Suppressor macrophage (primary cell): ENCODE data around the gene MRPS15.
A peak's percentile ranks its signal among the peaks of the same experiment; 100 is the strongest.
"Not testable (repeated sequence)": the region's sequence is repeated elsewhere in the genome, so short reads cannot be mapped to it uniquely, and the experiment has no call there.

ENCODE experiments used
- DNase-seq, 4 experiments: peaks; one replicate each; pipeline ENCODE4 v3.0.0-alpha.2; 2020 to 2022
- total RNA-seq, 17 experiments: gene quantifications; one replicate each; lab custom pipeline; 2026; ENCODE audit warnings: mixed read lengths in 6 of 17, inconsistent platforms in 3 of 17; lab: John Stamatoyannopoulos, UW

The MRPS15 gene
- 24.5 to 70.0 (median 43.2) reads per million in 17 experiments for total RNA-seq

DNA sequence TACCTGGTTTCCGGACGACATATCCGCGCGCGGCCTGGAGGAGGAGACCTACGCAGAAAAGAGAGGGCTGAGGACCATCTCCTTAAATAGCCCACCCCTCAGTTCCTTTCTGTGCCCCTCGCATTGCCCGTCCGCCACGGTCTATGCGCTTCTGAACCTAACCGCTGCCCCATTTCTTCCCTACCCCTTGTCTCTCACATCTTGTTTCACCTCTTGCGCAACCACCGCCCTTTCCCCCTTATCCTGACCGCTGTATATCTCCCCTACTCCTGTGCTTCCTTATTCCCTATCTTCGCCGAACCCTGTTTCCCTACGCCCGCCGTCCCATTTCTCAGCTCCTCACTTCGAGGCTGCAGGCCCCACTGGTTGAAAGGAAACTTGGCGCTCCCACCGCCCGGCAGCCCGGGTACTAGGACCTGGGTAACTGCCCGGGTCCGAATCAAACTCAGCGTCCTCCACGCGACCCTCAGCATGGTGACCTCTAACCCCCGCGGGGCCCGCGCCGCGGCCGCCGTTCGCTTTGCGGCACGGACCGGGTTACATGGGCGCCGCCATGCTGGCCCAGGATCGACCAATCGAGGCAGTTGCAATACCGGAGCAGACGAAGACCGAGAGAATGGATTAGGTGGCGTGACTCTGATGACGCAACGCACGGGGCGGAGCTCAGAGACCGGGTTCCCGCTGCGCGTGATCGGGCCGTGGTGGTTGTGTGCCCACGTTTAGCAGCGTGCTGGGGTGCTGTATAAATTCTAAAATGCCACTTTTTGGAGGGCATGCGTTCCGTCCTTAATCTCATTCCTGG is at the start of gene MRPS15:
Gene MRPS15 (minus strand): TSS at position 582 of the 802 bp plus-strand sequence. CDS start 109 bp downstream, at position 473.
- DNase-seq: peak; percentile 99

DNA sequence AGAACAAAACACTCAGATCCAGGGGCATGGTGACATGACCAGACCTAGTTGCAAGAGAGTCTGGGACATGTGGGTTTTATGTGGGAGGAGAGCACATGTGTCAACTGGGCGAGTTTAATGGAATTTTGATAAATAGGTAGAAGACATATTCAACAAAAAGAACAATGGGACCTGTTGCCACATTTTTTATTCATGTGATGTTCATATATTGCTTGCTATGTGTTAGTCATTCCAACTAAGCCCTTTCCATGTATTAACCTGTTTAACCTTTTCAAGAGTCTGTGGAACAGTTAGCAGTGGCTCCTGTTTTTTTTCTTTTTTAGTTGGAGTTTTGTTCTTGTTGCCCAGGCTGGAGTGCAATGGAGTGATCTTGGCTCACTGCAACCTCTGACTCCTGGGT is 48.7 kb upstream of the MRPS15 start:
- DNase-seq: no peak

DNA sequence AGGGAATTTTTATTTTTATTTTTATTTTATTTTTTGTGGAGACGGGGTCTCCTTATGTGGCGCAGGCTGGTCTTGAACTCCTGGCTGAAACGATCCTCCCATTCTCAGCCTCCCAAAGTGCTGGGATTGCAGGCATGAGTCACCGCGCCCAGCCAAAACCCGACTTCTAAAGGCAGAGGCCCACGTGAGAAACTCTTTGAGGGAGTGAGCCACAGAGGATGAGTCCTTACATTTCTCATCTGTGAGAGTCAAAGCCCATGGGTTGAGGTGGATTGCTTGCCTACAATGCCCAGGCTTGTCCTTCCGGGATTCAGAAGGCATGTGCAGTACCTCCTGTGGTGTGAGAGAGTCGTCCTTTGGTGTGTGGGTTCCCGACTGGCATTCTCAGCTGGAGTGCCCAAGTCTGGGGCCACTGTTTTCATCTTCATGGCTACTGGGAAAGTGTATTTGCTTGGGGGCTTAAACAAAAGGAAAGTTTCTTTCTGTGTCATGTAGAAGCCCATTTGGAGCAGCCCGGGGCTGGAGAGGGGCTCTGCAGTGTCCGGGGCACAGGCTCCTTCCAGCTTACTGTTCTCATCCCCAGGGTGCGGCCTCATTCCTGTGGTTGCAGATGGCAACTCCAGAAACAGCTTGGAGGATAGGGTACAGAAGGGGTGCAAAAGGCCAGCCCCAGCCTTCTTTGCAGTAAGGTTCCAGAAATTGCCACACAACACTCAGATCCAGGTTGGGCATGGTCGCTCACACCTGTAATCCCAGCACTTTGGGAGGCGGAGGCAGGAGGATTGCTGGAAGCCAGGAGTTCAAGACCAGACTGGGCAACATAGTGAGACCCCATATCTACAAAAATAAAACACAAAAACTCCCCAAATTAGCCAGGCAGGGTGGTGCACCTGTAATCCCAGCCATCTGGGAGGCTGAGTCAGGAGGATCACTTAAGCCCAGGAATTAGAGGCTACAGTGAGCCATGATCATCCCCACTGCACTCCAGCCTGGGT is 47.9 kb upstream of the MRPS15 start:
- DNase-seq: no peak

DNA sequence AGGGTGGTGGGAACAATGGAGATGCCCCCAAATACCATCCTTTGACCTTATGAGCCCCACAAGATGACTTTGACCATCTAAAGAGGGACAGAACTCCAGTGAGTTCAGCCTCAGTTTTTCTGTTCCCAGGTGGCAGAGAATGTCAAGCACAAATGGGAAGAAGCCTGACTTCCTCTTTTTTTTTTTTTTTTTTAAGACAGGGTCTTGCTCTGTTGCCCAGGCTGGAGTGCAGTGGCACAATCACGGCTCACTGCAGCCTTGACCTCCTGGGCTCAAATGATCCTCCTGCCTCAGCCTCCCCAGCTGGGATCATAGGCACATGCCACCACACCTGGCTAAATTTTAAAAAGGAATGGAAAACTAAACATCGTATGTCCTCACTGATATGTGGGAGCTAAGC is 47.0 kb upstream of the MRPS15 start:
- DNase-seq: peak in 1 of 4 experiments; percentile 15

DNA sequence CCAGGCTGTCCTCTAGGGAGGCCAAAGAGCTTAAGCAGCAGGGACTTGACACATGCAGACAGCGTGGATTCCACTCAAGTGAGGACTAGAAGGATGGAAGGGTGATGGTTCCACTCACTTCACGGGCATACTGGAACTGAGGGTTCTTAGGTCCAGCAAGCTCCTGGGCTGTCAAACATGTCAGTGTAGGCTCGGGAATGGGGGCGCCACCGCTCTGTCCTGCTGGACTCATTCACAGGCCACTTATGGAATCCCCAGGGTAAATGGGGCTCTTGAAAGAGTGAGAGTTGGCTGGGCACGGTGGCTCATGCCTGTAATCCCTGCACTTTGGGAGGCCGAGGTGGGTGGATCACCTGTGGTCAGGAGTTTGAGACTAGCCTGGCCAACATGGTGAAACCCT is 46.2 kb upstream of the MRPS15 start:
- DNase-seq: no peak

DNA sequence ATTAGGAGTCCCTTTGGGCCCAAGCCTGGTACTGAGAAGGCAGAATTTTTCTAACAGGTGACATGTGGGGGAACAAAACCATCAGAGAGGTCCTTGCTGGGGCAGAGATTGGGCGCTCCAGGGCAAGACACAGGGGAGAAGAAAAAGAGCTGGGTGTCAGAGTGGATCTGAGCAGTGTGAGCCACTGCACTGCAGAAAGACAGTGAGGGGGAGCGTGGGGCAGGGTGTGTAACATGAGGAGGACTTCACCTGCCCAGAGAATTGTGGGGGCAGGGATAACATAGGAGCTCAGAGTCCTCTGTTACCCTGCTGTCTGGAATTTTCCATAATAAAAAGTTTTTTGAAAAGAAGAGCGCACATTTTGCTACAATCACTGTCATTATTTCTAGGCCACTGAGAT is 44.1 kb upstream of the MRPS15 start:
- DNase-seq: no peak

DNA sequence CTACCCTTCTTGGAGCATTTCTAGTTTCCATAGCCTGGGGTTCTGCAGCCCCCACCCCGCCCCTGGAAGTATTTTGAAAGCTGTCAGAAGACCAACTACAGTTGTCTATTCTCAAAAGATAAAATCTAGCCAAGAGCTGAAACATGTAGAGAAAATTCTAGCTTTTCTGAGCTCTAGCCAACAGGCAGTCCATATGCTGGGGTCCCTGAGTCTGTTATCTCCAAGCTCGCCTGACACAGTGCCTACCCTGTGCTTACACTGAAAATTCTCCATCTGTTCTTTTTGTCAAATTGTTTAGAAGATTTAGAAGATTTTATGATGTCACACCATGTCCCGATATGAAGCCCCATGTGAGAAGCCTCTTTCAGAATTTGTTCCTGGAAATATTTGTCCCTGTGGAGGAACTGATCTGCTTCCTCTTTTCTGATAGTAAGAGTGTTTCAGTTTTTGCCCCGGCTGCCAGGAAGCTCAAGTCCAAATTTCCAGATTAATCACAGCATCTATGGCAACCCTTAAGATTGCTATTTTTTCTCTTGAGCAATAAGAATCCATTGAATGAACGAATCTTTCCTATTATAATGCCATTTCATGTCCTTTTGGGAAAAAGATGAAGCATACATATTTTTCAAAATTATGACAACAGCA is 42.2 kb upstream of the MRPS15 start:
- peak in 1 of 4 experiments; percentile 16 for DNase-seq

DNA sequence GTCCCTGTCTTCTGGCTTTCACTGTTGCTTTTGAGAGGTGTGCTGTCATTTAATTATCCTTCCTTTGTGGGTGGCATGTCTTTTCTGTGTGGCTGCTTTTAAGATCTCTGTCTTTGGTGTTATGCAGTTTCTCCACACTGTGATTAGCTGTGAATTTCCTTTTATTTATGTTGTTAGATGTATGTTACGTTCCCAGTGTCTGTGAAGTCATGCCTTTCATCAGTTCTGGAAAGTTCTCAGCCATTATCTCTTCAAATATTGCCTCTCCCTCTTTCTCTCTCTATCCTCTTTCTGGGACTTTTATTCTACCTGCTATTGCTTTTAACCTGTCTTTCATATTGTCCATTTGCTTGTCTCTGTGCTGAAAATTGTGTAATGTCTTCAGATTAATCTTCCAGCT is 39.5 kb upstream of the MRPS15 start:
- DNase-seq: no peak

DNA sequence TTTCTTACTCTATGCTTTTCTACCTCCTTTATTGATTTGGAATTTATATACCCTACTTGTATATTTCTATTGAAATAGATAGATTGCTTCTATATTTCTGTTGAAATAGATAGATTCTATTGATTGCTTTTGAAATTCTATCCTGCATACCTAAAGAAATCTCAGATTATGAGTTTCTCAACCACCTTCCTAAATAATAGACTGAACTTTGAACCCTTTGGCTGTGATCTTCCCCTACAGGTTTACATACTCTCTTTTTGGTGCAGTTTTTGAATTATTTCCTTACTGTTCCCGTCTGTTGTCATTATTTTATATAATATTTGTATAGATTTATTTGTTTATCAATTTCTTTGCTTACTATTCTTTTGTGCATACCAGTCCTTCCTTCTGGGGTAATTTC is 39.0 kb upstream of the MRPS15 start:
- DNase-seq: no peak

DNA sequence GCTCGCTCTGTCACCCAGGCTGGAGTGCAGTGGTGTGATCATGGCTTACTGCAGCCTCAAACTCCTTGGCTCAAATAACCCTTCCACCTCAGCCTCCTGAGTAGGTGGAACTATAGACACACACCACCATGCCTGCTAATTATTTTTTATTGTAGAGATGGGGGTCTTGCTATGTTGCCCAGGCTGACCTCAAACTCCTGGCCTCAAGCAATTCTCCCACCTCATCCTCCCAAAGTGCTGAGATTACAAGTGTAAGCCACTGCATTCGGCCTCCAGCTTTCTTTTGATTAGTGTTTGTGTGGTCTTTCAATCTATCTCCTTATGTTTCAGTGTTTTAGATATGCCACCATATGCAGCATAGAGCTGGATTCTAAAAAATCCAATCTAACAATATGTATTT is 38.4 kb upstream of the MRPS15 start:
- DNase-seq: no peak

DNA sequence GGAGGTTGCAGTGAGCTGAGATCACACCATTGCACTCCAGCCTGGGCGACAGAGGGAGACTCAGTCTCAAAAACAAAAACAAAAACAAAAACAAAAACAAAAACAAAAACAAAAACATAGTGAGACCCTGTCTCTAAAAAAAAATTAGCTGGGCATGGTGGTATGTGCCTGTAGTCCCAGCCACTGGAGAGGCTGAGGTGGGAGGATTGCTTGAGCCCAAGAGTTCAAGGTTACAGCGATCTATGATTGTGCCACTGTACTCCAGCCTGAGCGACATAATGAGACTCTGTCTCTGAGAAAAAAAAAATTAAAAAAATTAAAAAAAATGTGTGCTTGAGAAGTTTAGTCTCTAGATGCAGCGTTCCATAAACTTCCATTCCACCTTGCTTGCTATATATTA is 37.7 kb upstream of the MRPS15 start:
- DNase-seq: not testable (repeated sequence)

DNA sequence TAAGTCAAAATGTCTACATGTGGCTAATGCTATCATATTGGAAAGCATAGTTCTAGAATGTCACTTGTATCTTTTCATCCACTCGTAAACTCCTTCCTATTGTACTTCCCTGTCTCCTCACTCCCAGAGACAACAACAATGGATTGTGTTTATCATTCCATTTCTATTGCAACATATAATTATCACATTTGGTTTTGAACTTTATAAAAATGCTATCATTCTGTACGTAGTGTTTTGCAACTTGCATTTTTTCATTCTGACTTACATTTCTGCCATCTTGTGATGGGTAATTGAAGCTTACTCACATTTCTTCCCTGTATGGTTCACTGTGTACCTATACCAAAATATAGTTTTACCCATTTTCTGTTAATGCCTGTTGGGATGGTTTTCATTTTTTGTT is 33.0 kb upstream of the MRPS15 start:
- DNase-seq: no peak

DNA sequence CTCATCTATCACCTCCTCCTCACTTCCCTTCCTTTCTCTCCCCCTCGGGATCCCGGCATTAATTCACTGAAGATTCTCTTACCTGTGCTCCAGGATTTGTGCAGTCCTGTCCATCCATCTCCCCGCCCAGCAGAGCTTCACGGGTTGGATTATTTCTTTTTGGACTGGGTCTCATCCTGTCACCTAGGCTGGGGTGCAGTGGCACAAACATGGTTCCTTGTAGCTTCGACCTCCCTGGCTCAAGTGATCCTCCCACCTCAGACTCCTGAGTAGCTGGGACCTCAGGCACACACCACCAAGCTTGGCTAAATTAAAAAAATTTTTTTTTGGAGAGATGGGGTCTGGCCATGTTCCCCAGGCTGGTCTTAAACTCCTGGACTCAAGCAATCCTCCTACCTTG is 30.8 kb upstream of the MRPS15 start:
- DNase-seq: no peak

DNA sequence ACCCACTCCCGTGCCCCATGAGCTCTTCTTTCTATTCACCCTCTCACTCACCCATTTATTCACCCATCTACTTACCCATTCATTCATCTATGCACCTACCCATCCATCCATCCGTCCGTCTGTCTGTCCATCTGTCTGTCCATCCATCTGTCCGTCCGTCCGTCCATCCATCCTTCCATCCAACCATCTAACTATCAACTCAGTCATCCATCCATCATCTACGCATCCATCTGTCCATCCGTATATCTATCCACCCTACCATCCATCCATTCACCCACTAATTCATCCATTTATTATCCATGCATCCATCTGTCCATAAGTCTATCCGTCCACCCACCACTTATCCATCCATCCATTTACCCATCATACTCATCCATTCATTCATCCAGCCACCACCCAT is 29.3 kb upstream of the MRPS15 start:
- no peak for DNase-seq

DNA sequence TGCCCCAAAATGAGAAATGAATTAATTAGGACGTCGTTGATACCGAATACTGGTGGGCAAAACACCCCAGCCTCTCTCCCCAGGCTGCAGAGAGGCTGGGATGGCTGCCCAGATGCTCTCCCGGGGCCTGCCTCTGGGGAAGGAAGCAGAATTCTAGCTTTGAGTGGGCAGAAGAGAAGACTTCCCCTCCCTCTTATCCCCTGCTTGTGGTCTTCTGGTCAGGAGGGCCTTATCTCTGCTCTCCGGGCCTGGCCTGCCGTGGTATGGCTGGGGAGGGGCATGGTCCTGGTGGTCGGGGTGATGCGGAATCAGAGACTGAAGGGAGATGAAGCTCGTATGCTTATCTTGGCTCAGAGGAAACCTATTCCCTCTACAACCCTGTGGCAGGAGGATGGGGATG is 28.3 kb upstream of the MRPS15 start:
- DNase-seq: peak in 2 of 4 experiments; percentile 14 to 28

DNA sequence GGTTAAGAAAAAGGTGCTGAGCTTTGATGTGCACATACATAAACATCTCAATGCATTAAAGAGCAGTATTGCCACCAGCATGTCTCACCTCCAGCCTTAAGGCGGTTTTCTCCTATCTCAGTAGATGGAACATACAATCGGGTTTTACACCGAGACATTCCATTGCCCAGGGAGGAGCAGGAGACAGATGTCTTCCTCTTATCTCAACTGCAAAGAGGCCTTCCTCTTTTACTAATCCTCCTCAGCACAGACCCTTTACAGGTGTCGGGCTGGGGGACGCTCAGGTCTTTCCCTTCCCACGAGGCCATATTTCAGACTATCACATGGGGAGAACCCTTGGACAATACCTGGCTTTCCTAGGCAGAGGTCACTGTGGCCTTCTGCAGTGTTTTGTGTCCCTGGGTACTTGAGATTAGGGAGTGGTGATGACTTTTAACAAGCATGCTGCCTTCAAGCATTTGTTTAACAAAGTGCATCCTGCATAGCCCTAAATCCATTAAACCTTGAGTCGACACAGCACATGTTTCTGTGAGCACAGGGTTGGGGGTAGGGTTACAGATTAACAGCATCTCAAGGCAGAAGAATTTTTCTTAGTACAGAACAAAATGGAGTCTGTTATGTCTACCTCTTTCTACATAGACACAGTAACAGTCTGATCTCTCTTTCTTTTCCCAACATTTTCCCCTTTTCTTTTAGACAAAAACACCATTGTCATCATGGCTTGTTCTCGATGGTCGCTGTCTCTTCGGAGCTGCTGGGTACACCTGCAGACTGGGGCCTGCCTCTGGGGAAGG is 25.3 kb upstream of the MRPS15 start:
- not testable (repeated sequence) for DNase-seq

DNA sequence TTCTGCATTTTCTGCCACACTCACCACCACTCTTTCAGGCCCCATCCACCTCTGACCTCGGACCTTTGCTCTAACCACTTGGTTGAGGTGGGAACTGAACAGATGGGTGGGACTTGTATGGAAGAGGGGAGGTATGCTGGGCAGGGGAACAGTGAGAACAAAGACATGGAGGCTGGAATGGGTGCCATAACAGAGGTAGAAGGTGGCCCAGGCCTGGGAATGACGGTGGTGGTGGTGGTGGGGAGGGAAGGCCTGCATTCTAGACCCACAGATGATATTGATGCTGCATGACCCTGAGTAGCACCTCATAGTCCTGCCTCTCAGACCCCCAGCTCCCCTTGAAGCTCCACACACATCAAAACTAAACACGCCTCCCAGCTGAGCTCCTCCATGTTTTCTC is 23.7 kb upstream of the MRPS15 start:
- no peak for DNase-seq

DNA sequence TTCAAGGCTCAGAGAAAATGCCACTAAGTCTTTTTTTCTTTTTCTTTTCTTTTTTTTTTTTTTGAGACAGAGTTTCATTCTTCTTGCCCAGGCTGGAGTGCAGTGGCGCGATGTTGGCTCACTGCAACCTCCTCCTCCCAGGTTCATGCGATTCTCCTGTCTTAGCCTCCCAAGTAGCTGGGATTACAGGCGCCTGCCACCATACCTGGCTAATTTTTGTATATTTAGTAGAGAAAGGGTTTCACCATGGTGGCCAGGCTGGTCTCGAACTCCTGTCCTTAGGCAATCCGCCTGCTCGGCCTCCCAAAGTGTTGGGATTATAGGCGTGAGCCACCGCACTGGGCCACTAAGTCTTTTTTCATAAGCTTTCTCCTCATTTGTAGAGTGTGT is 23.1 kb upstream of the MRPS15 start:
- not testable (repeated sequence) for DNase-seq

DNA sequence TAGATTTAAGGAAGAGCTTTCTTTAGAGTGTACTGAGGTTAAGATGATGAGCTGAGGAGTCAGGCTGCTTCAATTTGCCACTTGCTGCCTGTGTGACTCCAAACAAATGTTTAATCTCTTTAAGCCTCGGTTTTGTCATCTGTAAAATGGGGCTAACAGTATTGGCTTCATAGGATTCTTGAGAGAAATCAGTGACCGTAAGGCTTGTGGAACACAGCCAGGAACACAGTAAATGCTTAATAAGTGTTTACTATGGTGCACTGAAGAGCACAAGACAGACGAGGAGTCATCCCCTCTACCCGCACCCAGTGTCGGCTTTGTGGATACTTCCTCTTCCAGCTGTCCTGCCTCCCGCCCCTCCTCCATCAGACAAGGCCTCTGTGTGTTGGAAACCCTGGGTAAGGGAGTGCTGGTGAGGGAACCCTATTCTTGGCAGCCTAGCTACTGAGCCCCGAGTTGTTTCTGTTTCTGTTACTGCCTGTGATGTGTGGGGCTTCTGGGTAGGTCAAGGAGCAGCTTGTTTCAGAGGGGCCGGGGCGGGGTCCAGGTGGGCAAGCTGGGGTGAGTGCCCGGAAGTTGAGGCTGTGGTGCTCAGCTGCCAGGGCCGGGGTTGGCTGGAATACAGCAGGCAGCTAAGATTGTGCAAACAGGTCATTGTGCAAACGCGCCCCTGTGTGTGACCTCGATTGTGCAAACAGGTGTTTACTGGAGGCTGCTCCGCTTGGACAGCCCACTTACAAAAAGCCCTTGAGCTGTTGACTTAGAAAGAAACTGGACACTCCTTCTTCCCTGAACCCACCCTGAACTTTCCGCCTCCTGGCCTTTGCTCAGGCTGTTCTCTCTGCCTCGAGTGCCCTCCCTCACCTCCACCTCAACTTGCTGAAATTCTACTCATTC is 22.5 kb upstream of the MRPS15 start:
- peak; percentile 89 to 95 (median 94) for DNase-seq

DNA sequence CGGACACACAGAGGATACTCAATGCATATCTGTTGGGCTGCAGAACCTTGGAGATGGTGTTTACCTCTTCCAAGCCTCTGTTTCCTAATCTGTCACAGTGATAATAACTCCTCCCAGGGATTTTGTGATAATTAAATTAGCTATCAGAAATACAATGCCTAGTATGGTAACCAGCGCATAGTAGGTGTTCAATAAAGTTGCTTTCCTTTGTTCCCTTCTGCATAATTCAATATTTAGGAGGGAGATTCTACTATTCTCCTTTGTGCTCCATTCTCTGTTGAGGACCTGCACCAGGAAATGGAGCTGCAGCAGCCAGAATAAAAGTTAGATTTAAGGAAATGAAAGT is 21.9 kb upstream of the MRPS15 start:
- no peak for DNase-seq

DNA sequence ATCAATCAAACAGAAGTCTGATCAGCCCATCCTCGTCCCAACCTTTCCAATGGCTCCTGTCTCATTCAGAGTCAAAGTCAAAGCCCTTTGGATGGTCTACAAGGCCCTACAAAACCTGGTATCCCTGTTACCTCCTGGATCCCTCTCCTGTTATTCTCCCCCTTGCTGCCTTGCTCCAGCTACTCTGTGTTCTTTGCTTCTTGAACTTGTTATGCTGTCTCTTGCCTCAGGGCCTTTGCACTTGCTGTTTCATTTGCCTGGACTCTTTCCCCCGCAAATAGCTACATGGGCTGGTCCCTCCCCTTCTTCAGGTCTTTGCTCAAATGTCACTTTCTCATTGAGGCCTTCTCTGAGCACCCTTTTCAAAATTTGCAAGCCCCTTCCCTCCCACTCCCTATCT is 19.9 kb upstream of the MRPS15 start:
- DNase-seq: no peak
